Hematopoietic multipotent progenitor cell (in vitro differentiated cells): ENCODE data around the gene IQSEC1. TPM values are rescaled to one million over a fixed set of nuclear protein-coding genes. Genes with fewer than 3 reads are reported as not detected.

Source experiments
- DNase-seq, 3 donors: peaks; one replicate each; pipeline ENCODE4 v3.0.0-alpha.2; 2011 to 2015; ENCODE audit warnings: low read depth in 2 of 3, low spot score in 2 of 3
- total RNA-seq: library from RNA; depleted of rRNA; stranded (reverse); fragments of >200 nt; gene quantifications from one replicate; pipeline ENCODE4 v1.2.3, GENCODE V29; 2012

IQSEC1 gene
- total RNA-seq, 1 donor, result 20.7 TPM

DNA sequence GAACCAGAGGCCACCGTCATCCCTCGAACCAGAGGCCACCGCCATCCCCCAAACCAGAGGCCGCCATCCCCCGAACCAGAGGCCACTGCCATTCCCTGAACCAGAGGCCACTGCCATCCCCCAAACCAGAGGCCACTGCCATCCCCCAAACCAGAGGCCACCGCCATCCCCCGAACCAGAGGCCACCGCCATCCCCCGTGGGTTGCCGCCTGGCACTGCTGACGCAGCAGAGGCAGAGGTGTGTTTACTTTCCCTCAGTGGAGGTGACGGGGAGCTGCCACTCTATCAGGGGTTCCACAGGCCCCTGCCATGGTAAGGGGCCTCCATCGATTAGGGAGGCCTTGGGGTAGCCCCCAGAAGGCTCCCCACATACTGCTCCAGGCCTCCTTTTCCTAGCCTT is 1.5 kb downstream of the IQSEC1 start:
- DNase-seq, result no peak

DNA sequence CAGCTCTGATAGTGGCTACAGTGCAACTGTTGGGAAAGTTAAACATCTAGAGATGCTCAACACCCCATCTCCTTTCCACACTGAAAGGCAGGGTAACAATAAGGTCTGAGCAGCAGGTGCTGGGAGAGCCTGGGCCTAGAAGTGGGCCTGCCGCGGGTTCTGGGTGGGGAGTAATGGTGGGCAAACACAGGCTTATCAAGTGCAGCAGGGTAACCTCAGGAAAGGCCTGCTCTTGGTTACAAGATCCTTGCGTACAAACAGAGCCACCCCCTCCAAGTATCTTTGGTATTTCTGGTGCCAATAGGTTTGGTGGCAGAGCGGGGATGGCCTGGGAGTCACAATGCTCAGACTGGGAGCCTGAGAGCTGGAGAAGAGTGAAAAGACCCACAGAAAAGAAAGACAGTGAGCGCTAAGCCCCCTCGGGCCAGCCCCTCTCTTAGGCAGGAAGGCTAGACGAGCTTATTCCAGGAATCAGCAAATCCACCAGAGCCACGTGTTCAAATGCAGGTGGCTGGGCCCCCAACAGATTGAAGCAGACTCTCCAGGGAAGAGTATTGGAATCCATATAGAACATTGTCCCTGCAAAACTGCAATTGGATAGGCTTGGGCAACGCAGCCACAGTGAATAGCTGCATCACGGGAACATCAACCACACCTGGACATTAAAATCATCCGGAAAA is 2.7 kb downstream of the IQSEC1 start:
- peak in 1 of 3 donors; percentile 60 for DNase-seq

DNA sequence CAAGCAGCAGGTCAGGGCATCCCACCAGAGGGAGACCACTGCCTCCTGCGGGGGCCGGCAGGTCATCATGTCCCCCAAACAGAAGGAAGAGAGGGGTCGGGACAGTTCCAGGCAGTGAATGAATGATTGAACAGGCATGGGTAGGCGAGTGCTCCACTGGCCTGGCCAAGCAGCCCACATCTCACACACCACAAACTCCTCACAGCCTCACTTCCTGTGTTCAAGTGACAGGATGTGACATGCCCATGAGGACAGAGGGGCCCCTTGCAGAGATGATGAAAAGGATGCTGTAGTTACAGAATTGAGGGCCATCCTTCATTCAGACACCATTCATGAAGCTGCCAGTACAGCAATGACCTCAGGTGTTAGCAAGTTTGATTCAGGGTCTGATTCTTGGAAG is 3.7 kb downstream of the IQSEC1 start:
- DNase-seq, result peak in 2 of 3 donors; percentile 47 to 80

DNA sequence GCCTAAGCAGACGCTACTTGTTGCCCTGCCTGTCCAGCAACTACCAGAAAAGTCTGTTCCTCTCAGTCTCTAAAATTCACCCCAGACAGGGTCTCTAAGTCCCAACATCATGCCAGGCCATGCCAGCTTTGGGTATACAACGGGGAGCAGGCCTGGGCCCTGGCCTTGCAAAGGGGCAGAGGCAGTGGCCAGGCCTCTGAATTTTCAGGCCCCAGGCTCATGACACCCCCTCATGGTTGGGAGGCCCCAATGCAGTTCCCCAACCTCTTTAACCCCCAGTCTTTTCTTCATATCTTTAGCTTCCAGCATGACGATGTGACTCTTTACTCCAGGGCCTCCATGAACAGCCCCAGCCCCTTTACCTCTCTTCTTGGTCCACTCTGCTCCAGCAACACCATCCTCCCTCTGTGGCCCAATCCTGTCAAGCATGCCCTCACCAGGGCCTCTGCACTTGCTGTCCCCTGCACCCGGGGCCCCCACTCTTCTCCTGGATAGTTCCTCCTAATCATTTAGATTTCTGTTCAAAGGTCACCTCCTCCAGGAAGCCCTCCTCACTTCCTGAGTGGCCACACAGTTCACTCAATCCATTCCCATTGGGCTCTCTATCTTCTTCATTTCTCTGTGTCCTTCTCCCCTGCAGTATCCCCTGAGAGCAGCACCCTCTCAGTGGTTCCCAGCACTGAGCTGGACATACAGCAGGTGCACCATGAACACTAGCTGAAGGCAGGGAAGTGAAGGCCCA is 4.8 kb downstream of the IQSEC1 start:
- no peak for DNase-seq

DNA sequence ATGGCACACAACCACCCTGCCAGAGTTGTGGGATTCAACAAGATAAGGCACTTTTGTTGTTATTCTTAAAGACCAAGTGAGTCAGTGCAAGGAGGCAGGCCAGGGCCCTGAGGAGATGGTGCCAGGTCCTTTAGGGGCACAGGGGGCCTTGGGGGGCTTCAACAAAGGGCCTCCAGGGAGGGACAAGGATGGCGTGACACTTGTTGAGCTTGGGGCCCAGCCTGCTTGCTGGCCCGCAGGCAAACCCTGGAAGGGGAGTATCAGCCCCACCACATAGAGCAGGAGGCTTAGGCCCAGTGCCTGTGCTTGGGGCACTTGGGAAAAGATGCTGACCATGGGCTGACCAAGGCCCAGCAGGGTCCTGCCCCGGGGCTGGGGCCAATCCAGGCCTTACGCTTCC is 5.5 kb downstream of the IQSEC1 start:
- no peak for DNase-seq

DNA sequence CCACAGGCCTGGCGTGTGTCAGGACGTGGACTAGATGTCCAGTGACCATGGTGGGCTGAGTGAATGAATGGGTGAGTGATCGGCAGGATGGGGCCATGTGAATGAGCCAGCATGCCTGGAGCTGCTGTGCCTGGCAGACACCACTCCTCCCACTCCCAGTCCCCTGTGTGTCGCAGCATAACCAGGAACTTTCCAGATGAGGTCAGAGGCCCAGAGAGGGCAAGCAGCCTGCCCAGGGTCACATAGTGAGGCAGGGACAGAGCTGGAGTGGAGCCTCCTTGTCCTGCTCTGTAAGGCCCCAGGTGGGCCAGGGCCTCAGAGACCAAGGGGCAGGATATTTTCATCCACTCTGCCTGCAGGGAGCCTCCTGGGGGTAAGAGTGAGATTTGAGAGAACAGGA is 6.4 kb downstream of the IQSEC1 start:
- no peak for DNase-seq

DNA sequence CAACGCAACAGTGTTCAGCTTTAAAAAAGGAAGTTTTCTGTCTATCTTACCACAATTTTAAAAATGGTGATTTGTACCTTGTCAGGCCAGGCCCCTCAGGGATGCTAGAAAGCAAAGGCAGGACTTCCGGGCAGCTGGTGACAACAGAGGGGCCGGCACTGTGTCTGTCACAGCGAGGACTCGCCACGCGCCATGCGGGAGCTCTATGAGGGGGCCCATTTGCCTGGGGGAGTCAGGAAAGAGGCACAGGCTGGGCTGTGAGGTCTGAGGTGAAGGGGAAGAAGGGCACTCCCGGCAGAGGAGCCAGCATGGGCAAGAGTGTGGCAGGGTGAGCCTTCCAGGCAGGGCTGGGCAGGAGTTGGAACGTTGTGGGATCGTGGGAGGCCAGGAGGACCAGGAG is 7.0 kb downstream of the IQSEC1 start:
- peak in 1 of 3 donors; percentile 26 for DNase-seq

DNA sequence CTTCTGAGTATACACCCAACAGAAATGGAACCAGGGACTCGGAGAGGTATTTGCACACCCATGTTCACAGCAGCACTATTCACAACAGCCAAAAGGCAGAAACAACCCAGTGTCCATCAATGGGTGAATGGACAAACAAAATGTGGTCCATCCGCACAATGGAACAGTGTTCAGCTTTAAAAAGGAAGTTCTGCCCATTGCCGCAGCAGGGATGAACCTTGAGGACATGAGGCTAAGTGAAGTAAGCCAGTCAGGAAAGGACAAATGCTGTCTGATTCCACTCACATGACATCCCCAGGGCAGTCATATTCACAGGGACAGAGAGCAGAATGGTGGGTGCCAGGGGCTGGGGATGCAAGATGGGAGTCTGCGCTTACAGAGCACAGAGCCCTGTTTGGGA is 7.5 kb downstream of the IQSEC1 start:
- DNase-seq, result no peak

DNA sequence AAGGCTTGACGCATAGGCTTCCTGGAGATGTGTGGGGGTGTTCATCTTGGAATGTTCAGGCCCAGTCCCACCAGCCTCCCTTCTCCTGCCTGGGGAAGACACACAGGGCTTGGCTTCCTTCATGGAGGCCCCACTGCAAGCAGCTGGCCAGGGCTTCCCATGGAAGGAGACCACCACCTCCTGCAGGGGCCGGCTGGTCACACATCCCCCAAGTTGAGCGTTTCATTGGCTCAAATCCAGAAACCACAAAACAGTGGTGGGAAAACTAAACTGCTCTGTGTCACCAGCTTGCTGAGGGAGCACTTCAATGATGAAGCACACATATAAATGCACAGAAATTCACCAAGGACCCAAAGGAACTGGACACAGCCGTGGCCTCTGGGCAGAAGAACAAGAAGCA is 8.3 kb downstream of the IQSEC1 start:
- no peak for DNase-seq

DNA sequence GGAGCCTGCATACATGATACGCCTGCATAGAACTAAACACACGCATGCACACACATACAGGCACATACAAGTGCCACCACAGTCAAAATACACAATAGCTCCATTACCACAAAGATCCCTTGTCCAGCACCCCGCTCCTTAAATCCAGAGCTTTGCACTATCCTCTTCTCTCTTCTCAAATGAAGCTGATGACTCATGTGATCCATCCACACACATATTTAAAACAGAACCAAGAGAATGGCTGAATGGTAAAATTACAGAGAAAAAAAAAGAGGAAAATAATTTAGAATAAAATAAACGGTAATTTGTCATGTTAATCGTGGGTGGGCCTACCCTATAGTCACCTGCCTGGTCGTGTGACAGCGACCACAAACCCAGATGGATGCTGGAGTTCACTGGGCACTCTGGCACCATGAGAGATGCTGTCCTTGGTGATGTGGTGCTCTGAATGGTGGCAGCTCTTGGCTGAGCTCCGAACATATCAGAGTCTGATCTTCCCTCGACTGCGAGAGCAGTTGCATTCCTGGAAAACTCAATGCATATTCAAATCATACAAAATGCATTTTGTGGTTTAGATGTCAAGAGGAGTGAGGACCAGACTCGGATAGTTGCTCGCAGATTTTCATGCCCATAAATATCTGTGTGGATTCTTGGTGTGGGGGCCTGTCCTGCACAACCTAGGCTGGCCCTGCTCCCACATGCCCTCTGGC is 8.9 kb downstream of the IQSEC1 start:
- no peak for DNase-seq

DNA sequence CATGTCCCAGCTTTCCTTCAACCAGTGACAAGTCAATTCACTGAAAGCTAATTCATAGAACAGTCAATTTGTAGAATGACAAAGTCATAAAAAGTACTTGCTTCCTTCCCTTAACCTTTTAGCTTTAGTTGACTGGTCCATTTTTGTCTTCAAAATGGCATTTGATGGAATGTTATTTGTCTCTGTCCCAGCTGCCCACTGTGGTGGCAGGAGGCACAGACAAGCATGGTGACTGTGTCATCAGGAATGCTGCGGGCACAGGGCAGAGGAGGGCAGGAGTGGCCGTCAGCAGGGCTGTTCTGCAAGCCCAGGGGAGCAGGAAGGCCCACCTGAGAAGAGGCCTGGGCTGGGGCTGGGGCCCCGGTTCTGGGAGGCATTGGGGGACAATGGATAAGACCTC is 10.0 kb downstream of the IQSEC1 start:
- no peak for DNase-seq

DNA sequence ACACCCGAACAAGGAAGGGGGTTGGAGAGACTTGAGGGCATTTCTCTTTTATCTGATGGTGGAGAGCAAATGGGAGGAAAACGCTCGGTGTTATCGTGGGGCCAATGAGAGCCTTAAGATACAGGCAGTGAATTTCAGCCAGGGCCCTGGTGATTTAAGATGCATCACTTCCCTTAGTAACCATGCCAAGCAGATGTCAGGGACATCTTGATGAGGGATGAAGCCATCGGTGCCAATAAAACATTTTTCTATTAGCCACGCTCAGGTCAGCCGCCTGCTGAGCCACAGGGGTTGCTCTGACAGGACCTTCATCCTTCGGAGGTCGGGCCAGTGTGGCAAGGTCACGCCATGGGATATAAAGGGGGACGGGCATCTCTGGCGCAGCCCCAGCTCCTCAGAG is 10.6 kb downstream of the IQSEC1 start:
- DNase-seq, result no peak

DNA sequence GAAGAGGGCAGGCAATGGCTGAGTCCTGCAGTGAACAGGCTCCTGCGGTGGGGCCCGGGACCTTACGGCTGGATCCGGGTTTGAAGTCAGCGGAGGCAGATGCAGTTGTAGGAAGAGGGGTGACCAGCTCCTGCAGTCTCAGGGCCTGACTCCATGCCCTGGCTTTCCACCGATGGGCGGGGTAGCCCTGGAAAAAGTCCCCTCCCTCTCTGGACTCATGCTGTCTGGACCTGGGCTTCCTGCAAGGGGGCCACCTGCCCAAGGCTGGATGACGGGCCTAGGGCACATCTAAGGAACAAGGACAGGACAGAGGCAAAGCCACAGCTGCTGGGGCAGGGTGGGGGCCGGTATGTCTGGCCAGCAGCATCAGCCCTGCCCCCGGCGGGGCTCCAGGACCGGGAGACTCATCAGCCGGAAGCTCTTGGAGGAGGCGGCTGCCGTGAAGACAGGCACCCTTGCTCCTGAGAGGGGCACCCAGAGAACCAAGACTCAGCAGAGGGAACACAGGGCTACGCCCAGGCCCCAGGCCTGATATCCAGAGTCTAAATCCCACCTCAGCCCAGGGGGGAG is 12.8 kb downstream of the IQSEC1 start:
- no peak for DNase-seq

DNA sequence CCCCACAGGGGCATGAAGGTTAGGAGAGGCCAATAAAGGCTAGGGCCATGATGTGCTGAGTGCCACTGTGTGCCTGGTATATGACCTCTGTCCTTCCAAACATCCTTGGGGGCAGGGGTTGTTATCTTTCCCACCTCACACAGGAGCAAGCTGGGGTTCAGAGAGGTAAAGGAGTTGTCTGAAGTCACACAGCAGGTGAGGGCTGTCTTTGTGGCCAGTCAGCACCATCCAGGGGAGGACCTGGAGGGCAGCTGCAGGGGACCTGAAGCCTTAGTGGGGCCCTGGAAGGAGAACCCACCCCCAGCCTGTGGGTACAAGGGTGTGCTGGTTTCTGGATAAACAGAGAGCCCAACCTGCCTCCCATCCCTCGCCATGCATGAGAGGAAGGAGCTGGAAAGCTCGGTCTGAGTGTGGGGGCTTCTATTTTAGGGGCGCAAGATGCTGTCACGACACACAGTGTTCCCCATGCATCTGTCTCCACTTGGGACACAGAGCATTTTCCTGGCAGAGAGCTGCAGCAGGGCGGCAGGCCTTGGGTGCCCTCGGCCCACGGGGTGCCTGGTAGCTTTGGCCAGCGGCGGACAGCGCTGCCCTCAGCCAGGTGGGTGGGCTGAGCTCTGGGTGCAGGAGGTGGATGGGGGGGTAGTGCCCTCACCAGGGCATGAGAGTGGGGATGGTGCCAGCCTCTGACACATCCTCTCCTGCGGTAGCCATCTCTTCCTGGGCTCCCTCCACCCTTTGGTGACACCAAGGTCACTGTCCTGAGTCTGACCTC is 14.7 kb downstream of the IQSEC1 start:
- DNase-seq, result no peak

DNA sequence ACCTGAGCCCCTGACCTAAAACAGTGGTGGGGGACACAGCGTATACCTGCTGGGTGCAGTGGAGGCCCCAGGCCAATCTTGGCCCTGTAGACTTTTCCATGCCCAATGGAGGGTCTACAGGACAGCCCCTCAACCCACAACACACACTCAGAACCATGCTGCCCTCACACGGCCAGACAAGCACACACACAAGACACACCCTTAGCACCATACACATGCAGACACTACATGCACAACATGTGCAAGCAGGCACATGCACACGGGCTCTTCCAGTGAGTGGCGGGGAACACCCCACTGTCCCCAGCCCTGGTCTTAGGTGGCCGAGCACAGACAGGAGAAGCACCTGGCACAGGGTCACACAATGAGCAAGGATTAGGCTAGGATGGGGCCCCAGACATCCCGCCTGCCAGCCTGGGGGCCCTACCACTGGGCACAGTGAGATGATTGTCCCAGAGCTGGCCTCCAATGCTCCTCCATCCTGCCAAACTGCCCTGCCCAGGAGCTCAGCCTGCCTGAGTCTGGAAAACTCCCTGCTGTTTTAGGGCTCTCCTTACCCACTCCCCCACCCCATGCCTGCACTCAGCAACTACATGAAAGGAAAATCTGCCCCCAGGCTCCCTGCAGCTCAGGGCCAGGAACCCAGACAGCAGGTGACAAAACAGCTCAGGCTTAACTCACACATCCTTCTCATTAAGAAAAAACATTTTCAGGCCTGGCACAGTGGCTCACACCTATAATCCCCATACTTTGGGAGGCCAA is 15.8 kb downstream of the IQSEC1 start:
- DNase-seq, result no peak

DNA sequence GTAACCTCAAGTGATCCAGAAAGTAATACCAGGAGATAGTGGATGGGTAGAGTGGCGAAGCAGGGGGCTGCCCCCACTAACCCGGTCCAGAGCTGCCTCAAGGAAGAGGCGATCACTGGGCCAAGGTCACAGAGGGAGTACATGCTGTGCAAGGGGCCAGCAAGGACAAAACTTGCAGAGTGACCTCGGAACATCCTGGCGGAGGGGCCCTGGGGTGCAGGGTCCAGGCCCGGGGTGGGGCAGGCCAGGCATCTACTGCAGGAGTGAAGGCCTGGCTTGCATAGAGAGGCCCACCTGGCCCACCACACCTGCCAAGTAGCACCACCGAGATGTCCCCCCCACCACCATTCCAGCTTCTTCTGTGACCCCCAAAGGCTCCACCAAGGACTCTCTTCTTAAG is 17.6 kb downstream of the IQSEC1 start:
- no peak for DNase-seq

DNA sequence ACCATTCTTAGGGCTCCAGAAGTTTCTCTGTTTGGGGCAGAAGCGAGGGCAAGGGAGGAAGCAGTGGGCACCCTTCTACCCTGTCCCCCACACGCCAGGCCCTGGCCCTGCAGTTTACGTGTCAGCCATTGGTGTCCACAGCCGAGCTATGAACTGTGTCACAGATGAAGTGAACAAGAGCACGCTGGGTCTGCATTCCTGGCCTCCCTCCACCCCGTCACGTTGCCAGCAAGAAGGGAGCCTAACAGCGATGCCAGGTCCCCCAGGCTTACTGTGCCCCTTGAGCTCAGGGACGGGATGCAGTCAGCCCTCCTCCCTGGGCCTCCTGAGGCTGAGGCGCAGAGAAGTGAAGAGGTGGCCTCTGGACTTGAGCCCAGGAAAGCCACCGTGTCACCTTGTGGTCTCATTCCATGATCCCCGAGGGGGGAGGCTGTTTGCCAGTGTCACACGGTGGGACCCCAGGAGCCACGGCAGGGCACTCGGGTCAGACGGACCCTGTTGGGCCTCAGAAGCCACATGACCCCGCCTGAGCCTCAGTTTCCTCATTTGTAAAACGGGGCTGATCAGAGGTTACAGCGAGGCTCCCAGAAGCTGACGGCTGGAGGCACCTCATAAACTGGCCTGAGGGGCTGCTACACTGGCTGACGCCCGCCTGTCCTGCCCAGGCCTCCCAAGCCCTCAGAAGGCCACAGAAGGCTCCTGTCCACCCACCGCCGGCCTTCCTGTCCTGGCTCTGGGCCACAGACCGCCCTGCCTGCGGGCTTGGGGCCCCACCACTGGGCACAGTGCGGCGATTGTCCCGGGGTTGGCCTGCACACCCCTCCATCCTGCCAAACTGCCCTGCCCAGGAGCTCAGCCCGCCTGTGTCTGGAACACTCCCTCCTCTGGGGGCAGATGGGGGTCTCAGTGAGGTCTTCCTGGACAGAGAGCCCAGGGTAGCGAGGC is 18.6 kb downstream of the IQSEC1 start:
- DNase-seq, result no peak

DNA sequence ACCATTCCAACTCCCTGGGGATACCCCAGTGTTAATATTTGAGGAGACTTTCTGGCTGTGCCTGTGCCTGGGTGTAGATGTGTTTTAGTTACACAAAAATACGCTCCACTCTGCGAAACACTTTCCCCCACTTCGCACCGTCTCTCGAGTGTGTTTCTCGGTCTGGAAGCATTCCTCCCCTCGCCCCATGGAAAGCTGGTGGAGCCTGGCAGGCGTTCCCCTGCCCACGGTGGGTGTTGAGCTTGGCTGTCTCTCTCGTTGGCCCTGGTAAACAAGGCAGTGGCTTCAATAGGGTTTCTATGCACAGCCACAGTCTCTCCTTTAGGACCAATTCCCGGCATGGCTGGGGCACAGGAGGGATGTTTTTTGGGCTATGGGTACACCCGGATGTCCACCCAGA is 19.3 kb downstream of the IQSEC1 start:
- DNase-seq, result no peak

DNA sequence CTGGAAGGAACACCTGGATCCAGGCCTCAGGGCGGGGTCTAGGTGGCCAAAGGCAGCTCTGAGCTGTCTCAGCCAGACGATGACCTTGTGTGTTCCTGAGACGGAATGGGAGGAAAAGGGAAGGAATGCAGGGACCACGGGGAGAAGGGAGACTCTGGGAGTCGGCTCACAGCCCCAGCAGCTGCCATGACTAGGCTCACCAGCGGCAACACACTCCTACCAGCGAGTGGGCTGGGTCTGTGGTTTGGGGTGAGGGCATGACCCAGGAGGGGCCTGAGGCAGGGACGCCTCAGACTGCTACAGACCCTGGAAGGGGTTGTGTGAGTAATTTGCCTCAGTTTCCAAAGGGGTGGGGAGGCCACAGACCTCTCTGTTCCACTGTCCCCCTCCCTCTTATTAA is 19.8 kb downstream of the IQSEC1 start:
- no peak for DNase-seq
